ENCODE data around the gene MOB4.

The MOB4 gene

DNA sequence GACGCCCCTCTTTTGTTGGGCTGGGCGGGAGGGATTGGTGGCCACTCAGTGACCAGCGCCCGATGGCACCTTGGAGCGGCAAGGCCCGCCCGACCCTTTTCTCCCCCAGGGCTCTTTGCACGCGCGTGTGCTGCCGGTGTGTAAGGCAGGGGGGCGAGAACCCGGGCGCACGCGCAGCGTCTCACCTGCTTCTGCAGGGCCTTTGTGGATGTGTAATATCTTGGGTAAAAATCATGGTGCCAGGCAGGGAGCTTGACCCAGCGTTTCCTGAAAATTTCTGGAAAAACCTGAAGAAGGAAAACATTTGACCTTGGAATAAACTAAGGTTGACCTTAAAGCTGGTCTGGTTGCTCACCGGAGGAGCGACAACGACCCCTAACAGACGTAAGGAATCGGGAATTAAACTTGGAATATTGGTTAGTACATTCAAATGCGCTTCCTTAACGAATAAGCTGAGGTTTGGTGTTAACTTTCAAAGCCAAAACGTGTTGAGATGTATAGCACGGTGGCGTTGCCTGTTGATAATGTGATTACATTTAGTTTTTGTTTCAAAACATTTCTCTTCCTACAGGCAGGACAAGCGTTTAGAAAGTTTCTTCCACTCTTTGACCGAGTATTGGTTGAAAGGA is 15.2 kb upstream of the MOB4 start:
- DNase-seq (ENCODE audit: low read depth): no peak
- in situ Hi-C loops (cut with HindIII; ENCODE audit: low sequenced_read_pairs): loop anchor here (5.0 kb wide), 1 partner anchor 33 kb away; no protein-coding TSS in a partner anchor
- TF ChIP-seq, protein P1, sequence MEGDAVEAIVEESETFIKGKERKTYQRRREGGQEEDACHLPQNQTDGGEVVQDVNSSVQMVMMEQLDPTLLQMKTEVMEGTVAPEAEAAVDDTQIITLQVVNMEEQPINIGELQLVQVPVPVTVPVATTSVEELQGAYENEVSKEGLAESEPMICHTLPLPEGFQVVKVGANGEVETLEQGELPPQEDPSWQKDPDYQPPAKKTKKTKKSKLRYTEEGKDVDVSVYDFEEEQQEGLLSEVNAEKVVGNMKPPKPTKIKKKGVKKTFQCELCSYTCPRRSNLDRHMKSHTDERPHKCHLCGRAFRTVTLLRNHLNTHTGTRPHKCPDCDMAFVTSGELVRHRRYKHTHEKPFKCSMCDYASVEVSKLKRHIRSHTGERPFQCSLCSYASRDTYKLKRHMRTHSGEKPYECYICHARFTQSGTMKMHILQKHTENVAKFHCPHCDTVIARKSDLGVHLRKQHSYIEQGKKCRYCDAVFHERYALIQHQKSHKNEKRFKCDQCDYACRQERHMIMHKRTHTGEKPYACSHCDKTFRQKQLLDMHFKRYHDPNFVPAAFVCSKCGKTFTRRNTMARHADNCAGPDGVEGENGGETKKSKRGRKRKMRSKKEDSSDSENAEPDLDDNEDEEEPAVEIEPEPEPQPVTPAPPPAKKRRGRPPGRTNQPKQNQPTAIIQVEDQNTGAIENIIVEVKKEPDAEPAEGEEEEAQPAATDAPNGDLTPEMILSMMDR (IDR thresholded peaks at IDR 0.05; ENCODE audit: low read depth, low read length, missing control alignments): no peak
- peak overlapping the region; percentile 81 for H3K4me3 ChIP-seq (ENCODE audit: low read depth, low read length)

DNA sequence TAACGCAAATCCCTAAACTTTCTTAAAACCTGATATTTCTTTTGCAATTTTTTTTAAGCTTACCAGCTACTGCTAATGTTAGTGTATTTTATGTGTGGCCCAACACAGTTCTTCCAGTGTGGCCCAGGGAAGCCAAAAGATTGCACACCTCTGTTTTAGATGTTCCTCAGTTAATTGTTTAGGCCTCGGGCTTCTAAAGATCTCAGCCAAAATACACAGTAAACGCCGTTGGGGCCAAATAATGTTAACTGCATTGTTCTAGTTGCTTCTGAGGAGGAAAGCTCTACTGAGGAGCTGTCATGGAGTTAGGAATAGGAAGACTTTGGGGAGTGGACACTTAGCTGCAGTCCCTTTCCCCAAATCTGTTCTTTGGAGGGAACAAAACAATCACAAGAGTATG is 13.7 kb upstream of the MOB4 start:
- H3K4me3 ChIP-seq (ENCODE audit: low read depth, low read length): no peak overlapping the region
- no peak for DNase-seq (ENCODE audit: low read depth)
- in situ Hi-C loops (cut with HindIII; ENCODE audit: low sequenced_read_pairs): loop anchor here (5.0 kb wide), 1 partner anchor 35 kb away; no protein-coding TSS in a partner anchor
- TF ChIP-seq, protein P1 (IDR thresholded peaks at IDR 0.05; ENCODE audit: low read depth, low read length, missing control alignments): no peak

DNA sequence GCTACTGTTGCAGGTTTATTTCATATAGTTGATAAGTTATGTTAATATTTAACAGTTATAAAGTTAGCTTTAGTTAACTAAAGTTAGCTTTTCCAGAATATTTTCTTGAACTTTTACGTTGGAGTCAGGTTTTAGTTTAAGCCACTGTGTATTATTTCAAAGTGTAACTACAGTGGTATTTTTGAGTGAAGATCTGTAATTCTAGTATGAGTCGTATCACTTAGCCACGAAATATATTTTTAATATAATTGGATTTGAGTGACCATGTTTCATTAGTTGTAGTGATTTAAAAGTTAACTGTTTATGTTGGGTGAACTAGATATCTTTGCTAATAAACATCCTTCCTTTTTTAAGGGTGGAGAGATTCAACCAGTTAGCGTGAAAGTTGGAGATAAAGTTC is 13.2 kb upstream of the MOB4 start:
- no peak for DNase-seq (ENCODE audit: low read depth)
- in situ Hi-C loops (cut with HindIII; ENCODE audit: low sequenced_read_pairs): loop anchor here (5.0 kb wide), 1 partner anchor 35 kb away; no protein-coding TSS in a partner anchor
- TF ChIP-seq, protein P1 (IDR thresholded peaks at IDR 0.05; ENCODE audit: low read depth, low read length, missing control alignments): no peak
- no peak overlapping the region for H3K4me3 ChIP-seq (ENCODE audit: low read depth, low read length)

DNA sequence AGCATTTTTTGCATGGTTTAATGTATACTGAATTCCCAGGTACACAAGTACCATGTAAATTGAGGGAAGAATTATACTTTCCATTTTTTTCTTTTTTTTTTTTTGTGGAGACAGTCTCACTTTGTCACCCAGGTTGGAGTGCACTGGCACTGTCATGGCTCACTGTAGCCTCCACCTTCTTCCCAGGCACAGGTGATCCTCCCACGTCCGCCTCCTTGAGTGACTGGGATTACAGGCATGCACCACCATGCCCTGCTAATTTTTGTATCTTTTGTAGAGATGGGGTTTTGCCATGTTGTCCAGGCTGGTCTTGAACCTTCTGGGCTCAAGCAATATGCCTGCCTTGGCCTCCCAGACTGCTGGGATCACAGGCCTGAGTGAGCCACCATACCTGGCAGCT is 11.9 kb upstream of the MOB4 start:
- H3K4me3 ChIP-seq (ENCODE audit: low read depth, low read length): no peak overlapping the region
- TF ChIP-seq, protein P1 (IDR thresholded peaks at IDR 0.05; ENCODE audit: low read depth, low read length, missing control alignments): no peak
- in situ Hi-C loops (cut with HindIII; ENCODE audit: low sequenced_read_pairs): loop anchor here (5.0 kb wide), 1 partner anchor 37 kb away; no protein-coding TSS in a partner anchor
- DNase-seq (ENCODE audit: low read depth): no peak

DNA sequence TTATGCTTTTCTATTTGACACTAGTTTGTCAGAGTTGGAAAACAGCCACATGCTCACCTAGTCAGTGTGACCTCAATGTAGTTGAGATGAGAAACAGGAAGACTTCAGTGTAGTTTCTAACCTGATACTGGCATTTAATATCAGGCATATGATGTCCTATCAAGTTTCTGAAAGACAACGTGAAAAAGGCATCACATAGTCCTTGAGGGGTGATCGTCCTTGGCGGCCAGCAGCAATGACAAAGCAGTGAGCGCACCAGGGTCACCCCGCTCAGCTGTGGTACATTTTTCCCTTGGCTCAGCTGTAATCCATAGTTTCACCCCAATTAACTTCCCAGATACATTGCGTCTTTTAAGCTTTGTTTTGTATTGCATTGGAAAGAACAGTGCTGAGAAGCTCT is 11.4 kb upstream of the MOB4 start:
- no peak overlapping the region for H3K4me3 ChIP-seq (ENCODE audit: low read depth, low read length)
- TF ChIP-seq, protein P1 (IDR thresholded peaks at IDR 0.05; ENCODE audit: low read depth, low read length, missing control alignments): no peak
- no peak for DNase-seq (ENCODE audit: low read depth)
- in situ Hi-C loops (cut with HindIII; ENCODE audit: low sequenced_read_pairs): loop anchor here (5.0 kb wide), 1 partner anchor 37 kb away; no protein-coding TSS in a partner anchor

DNA sequence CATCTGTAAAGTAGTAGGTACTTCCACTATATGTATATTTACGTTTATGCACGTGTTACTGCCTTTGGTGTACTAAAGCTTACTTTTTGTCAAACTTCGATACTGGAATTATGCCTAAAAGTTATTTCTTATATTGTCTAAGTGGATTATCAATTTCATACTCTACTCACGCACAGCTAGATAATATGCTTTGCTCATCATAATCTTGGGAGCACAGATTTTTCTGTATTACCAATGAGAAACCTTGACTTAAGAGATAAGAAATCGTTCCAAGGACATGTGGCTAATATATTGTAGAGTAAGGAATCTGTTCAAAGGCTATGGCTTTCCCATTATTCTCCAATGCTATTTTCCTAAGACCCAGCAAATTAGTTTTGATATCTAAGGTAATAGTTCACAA is 9.2 kb upstream of the MOB4 start:
- no peak overlapping the region for H3K4me3 ChIP-seq (ENCODE audit: low read depth, low read length)
- TF ChIP-seq, protein P1 (IDR thresholded peaks at IDR 0.05; ENCODE audit: low read depth, low read length, missing control alignments): no peak
- DNase-seq (ENCODE audit: low read depth): no peak
- in situ Hi-C loops (cut with HindIII; ENCODE audit: low sequenced_read_pairs): no loop called here

Measured in astrocyte of the cerebellum (primary cell).